Activated B cell treated with CpG ODN at 0.5 μM for 24 hours (primary cell): Measurements from ENCODE around the gene MEGF10. TPM values are rescaled to one million over a fixed set of nuclear protein-coding genes. Genes with fewer than 3 reads are reported as not detected.

Experiments used
- ATAC-seq: fragments of 200-7000 bp; cut with Tn5 transposase; one replicate; pipeline ENCODE4 v1.10.0; 2021; ENCODE audit warnings: low read depth, mild to moderate bottlenecking, moderate library complexity
- CTCF ChIA-PET: fragments of 350-600 bp; sonication (Branson Sonifier 250); formaldehyde crosslinking; loops from one replicate; lab custom pipeline; 2021; ENCODE audit warnings: antibody characterized with exemption; lab: Charles Lee
- POLR2A ChIA-PET: fragments of 350-600 bp; sonication (Branson Sonifier 250); formaldehyde crosslinking; loops from one replicate; lab custom pipeline; 2021; ENCODE audit warnings: antibody characterized with exemption; lab: Charles Lee
- DNase-seq: peaks from one replicate; pipeline ENCODE4 v3.0.0; 2022
- H3K27ac Mint-ChIP-seq: one replicate; pipeline ENCODE4 v1.8.0; 2020; ENCODE audit warnings: mixed read lengths
- H3K27me3 Mint-ChIP-seq: one replicate; pipeline ENCODE4 v1.8.0; 2021; ENCODE audit warnings: mixed read lengths
- H3K36me3 Mint-ChIP-seq: one replicate; pipeline ENCODE4 v1.8.0; 2021; ENCODE audit warnings: low read depth, mixed read lengths
- H3K4me1 Mint-ChIP-seq: one replicate; pipeline ENCODE4 v1.8.0; 2021; ENCODE audit warnings: mixed read lengths
- H3K4me3 Mint-ChIP-seq: one replicate; pipeline ENCODE4 v1.8.0; 2020; ENCODE audit warnings: mild to moderate bottlenecking, mixed read lengths
- H3K9me3 Mint-ChIP-seq: one replicate; pipeline ENCODE4 v1.8.0; 2020; ENCODE audit warnings: mixed read lengths
- CTCF ChIP-seq: fragments of 200-600 bp; IDR thresholded peaks from one replicate; pipeline ENCODE4 v1.8.0; 2022; ENCODE audit warnings: antibody characterized with exemption, mild to moderate bottlenecking
- intact Hi-C: fragments of 100-400 bp; cut with micrococcal nuclease; formaldehyde crosslinking; loops from one replicate; pipeline ENCODE4 v1.15.1; 2024
- total RNA-seq: library from RNA; stranded (reverse); gene quantifications from 2 replicates; pipeline ENCODE4 v1.2.3, GENCODE V29; 2022

Gene MEGF10
- total RNA-seq, 1 donor from 2014 or later: not detected

- H3K4me1 Mint-ChIP-seq: peaks cover 11% of the 10 kb centered on the region
- no peak for ATAC-seq
- CTCF ChIA-PET: no interaction called here
- no peak overlapping the region for H3K27ac Mint-ChIP-seq
- no peaks in the 10 kb centered on the region for H3K27me3 Mint-ChIP-seq
- POLR2A ChIA-PET: no interaction called here
- no peak for TF ChIP-seq CTCF
- intact Hi-C loops: no loop called here
- no peaks in the 10 kb centered on the region for H3K36me3 Mint-ChIP-seq
- no peak overlapping the region for H3K4me3 Mint-ChIP-seq
- no peaks in the 10 kb centered on the region for H3K9me3 Mint-ChIP-seq
- no peak for DNase-seq
Observed at GRCh38 chr5:127418974-127419682, 128.5 kb downstream of the MEGF10 start.

DNA sequence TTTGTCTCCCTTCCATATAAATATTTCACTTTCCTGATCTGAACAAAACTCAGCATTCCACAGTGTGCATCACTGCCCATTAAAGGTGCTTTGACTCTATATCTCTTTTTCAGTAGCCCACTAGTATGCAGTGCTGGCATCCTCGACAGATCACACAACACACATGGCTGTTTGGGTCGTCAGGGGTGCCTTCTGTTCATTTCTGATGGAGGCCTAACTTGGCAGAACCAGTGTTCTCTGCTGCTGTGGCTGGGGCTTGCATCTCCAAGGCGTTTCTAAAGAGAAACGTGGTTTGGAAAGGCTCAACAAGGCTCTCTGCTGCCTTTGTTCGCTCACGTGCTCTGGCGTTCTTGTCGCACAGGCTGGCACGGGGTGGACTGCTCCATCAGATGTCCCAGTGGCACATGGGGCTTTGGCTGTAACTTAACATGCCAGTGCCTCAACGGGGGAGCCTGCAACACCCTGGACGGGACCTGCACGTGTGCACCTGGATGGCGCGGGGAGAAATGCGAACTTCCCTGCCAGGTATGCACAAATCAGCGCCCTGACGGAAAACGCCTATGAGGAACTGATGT is 129.2 kb downstream of the MEGF10 start:
- no peak for TF ChIP-seq CTCF
- ATAC-seq (no peak), DNase-seq (no peak)
- CTCF ChIA-PET: no interaction called here
- intact Hi-C loops: no loop called here
- H3K36me3 Mint-ChIP-seq: no peaks in the 10 kb centered on the region
- H3K9me3 Mint-ChIP-seq: no peaks in the 10 kb centered on the region
- H3K4me3 Mint-ChIP-seq: no peak overlapping the region
- H3K4me1 Mint-ChIP-seq: peaks cover 11% of the 10 kb centered on the region
- no peaks in the 10 kb centered on the region for H3K27me3 Mint-ChIP-seq
- POLR2A ChIA-PET: no interaction called here
- no peak overlapping the region for H3K27ac Mint-ChIP-seq

- ChIA-PET POLR2A (no interaction called here), CTCF (no interaction called here)
- no peaks in the 10 kb centered on the region for H3K9me3 Mint-ChIP-seq
- no peaks in the 10 kb centered on the region for H3K36me3 Mint-ChIP-seq
- H3K27ac Mint-ChIP-seq: no peak overlapping the region
- no peaks in the 10 kb centered on the region for H3K27me3 Mint-ChIP-seq
- no peak overlapping the region for H3K4me3 Mint-ChIP-seq
- H3K4me1 Mint-ChIP-seq: peaks cover 11% of the 10 kb centered on the region
- DNase-seq (no peak), ATAC-seq (no peak)
- intact Hi-C loops: no loop called here
- TF ChIP-seq CTCF: no peak
Observed at GRCh38 chr5:127420758-127421157, 130.2 kb downstream of the MEGF10 start.

DNA sequence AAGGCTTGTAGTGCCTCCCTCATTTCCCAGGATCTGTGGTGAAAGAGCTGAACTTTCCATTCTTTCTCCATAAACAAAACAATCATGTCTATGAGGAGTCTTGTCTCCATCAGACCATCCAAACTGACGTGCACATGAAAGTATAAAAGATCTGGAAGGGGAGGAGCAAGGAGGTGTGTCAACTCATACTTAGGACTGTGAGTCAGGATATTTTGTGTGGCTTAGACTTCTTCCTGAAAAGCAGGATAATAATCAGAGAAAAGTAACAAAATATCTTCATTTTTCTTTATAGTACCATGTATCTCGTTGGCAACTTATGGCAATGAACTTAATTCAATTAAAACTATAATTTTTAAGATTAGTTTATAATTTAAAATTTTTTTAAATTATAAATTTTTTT is 130.9 kb downstream of the MEGF10 start:
- ChIA-PET POLR2A (no interaction called here), CTCF (no interaction called here)
- no peaks in the 10 kb centered on the region for H3K36me3 Mint-ChIP-seq
- DNase-seq (no peak), ATAC-seq (no peak)
- no peak for TF ChIP-seq CTCF
- intact Hi-C loops: no loop called here
- no peak overlapping the region for H3K4me3 Mint-ChIP-seq
- peaks cover 11% of the 10 kb centered on the region for H3K4me1 Mint-ChIP-seq
- no peaks in the 10 kb centered on the region for H3K9me3 Mint-ChIP-seq
- no peaks in the 10 kb centered on the region for H3K27me3 Mint-ChIP-seq
- H3K27ac Mint-ChIP-seq: no peak overlapping the region

- no peak for ATAC-seq
- no peak for TF ChIP-seq CTCF
- Mint-ChIP-seq H3K9me3 (no peaks in the 10 kb centered on the region), H3K4me1 (peaks cover 11% of the 10 kb centered on the region), H3K36me3 (no peaks in the 10 kb centered on the region), H3K27me3 (no peaks in the 10 kb centered on the region), H3K27ac (no peak overlapping the region), H3K4me3 (no peak overlapping the region)
- ChIA-PET CTCF (no interaction called here), POLR2A (no interaction called here)
- intact Hi-C loops: no loop called here
- DNase-seq: no peak
Observed at GRCh38 chr5:127423173-127423798, 132.7 kb downstream of the MEGF10 start.
